ENCODE data around the gene PDE8A.
A peak's percentile ranks its signal among the peaks of the same experiment; 100 is the strongest.
"Not testable (repeated sequence)": the region's sequence is repeated elsewhere in the genome, so short reads cannot be mapped to it uniquely, and the experiment has no call there.

PDE8A gene

GRCh38 chr15:85149465-85150129 lies 167.9 kb downstream of the PDE8A start:
- DNase-seq, result no peak

- no peak for DNase-seq
These were observed 168.4 kb downstream of the PDE8A start for GRCh38 chr15:85150130-85150480.

GRCh38 chr15:85151145-85151544 lies 169.5 kb downstream of the PDE8A start:
- no peak for DNase-seq

GRCh38 chr15:85151861-85152260 lies 170.2 kb downstream of the PDE8A start:
- no peak for DNase-seq

- DNase-seq, result peak; percentile 57
These were observed 172.4 kb downstream of the PDE8A start for GRCh38 chr15:85154061-85154460.

GRCh38 chr15:85155360-85155759 lies 173.7 kb downstream of the PDE8A start:
- no peak for DNase-seq

GRCh38 chr15:85155857-85156256 lies 174.2 kb downstream of the PDE8A start:
- DNase-seq, result no peak

- no peak for DNase-seq
These were observed 175.7 kb downstream of the PDE8A start for GRCh38 chr15:85157344-85157743.

- no peak for DNase-seq
These were observed 180.6 kb downstream of the PDE8A start for GRCh38 chr15:85162237-85162636.

GRCh38 chr15:85164841-85165466 lies 183.3 kb downstream of the PDE8A start:
- peak; percentile 5 for DNase-seq

- no peak for DNase-seq
These were observed 185.9 kb downstream of the PDE8A start for GRCh38 chr15:85167568-85167967.

- DNase-seq, result peak; percentile 94
These were observed 187.1 kb downstream of the PDE8A start for GRCh38 chr15:85168642-85169173.

- no peak for DNase-seq
These were observed 190.1 kb downstream of the PDE8A start for GRCh38 chr15:85171736-85172135.

GRCh38 chr15:85172846-85173490 lies 191.3 kb downstream of the PDE8A start:
- no peak for DNase-seq

GRCh38 chr15:85173630-85174029 lies 192.0 kb downstream of the PDE8A start:
- not testable (repeated sequence) for DNase-seq

GRCh38 chr15:85174521-85174920 lies 192.9 kb downstream of the PDE8A start:
- DNase-seq, result no peak

GRCh38 chr15:85177042-85177515 lies 195.4 kb downstream of the PDE8A start:
- DNase-seq, result peak; percentile 39

- no peak for DNase-seq
These were observed 196.7 kb downstream of the PDE8A start for GRCh38 chr15:85178308-85178707.

- no peak for DNase-seq
These were observed 198.0 kb downstream of the PDE8A start for GRCh38 chr15:85179700-85180099.

GRCh38 chr15:85185350-85185749 lies 203.7 kb downstream of the PDE8A start:
- not testable (repeated sequence) for DNase-seq

- DNase-seq, result not testable (repeated sequence)
These were observed 206.5 kb downstream of the PDE8A start for GRCh38 chr15:85188171-85188577.

Data from NCI-H69 (cell line).